B cell (primary cell): ENCODE data around the gene CDC73. TPM values are rescaled to one million over a fixed set of nuclear protein-coding genes. Genes with fewer than 3 reads are reported as not detected.

Experiments
- ATAC-seq: fragments of 200-7000 bp; cut with Tn5 transposase; one replicate; pipeline ENCODE4 v1.10.0; 2021; ENCODE audit warnings: low read depth, mild to moderate bottlenecking, moderate number of reproducible peaks, moderate library complexity
- CTCF ChIA-PET: fragments of 350-600 bp; sonication (Branson Sonifier 250); formaldehyde crosslinking; loops from one replicate; lab custom pipeline; 2021; ENCODE audit warnings: antibody characterized with exemption, inconsistent platforms; lab: Charles Lee
- POLR2A ChIA-PET: fragments of 350-600 bp; sonication (Branson Sonifier 250); formaldehyde crosslinking; loops from one replicate; lab custom pipeline; 2021; ENCODE audit warnings: antibody characterized with exemption; lab: Charles Lee
- DNase-seq: peaks from one replicate; pipeline ENCODE4 v3.0.0; 2013
- H2AFZ ChIP-seq: 2 replicates; pipeline ENCODE4 v1.6.1; 2012; ENCODE audit warnings: mild to moderate bottlenecking, low read depth, low read length; ENCODE audit not compliant: insufficient read depth, poor library complexity, severe bottlenecking
- H3K27ac ChIP-seq, 2 donors: 1 replicate in 1 of 2; 2 replicates in 1 of 2; pipeline ENCODE4 v1.5.1; 2012 to 2013; ENCODE audit warnings: low read length in 2 of 2, mild to moderate bottlenecking in 2 of 2, moderate library complexity in 1 of 2
- H3K27me3 ChIP-seq, 4 experiments: fragments of 200-600 bp in 1 of 4; sonication (generic) in 1 of 4; replicated peaks in 1 of 4; 1 replicate in 2 of 4; 2 replicates in 2 of 4; pipeline versions ENCODE4 v1.6.1 to v1.7.0; 2013 to 2016; ENCODE audit warnings: low read length in 3 of 4, mild to moderate bottlenecking in 2 of 4, mixed read lengths in 1 of 4, moderate library complexity in 1 of 4; ENCODE audit not compliant: insufficient read depth in 4 of 4, control insufficient read depth in 3 of 4; ENCODE audit errors: control extremely low read depth in 1 of 4
- H3K36me3 ChIP-seq, 2 experiments: replicated peaks in 1 of 2; 1 replicate in 1 of 2; 2 replicates in 1 of 2; pipeline versions ENCODE4 v1.6.1 to v1.7.1; 2013; ENCODE audit warnings: low read length in 1 of 2; ENCODE audit not compliant: insufficient read depth in 2 of 2, control insufficient read depth in 1 of 2; ENCODE audit errors: control extremely low read depth in 1 of 2, extremely low read depth in 1 of 2
- H3K4me1 ChIP-seq, 2 donors: fragments of 200-600 bp in 1 of 2; sonication (generic) in 1 of 2; 1 replicate in 1 of 2; 2 replicates in 1 of 2; pipeline versions ENCODE4 v1.5.1 to v1.6.1; 2013 to 2017; ENCODE audit warnings: low read length in 2 of 2; ENCODE audit not compliant: control insufficient read depth in 2 of 2, insufficient read depth in 2 of 2
- H3K4me2 ChIP-seq: replicated peaks from 2 replicates; pipeline ENCODE3; 2012; ENCODE audit warnings: mild to moderate bottlenecking, low read depth, low read length; ENCODE audit not compliant: poor library complexity, severe bottlenecking
- H3K4me3 ChIP-seq, 5 experiments: fragments of 200-600 bp in 1 of 5; sonication (generic) in 1 of 5; 1 replicate in 3 of 5; 2 replicates in 2 of 5; pipeline versions ENCODE4 v1.5.1 to v1.7.0; 2011 to 2016; ENCODE audit warnings: low read length in 4 of 5, mild to moderate bottlenecking in 4 of 5, low read depth in 2 of 5, control low read depth in 1 of 5, moderate library complexity in 1 of 5; ENCODE audit not compliant: insufficient read depth in 1 of 5; ENCODE audit errors: control extremely low read depth in 1 of 5, extremely low read depth in 1 of 5
- H3K79me2 ChIP-seq: fragments of 200-600 bp; sonication (generic); one replicate; pipeline ENCODE4 v1.6.0; 2016; ENCODE audit warnings: low read length; ENCODE audit not compliant: control insufficient read depth, insufficient read depth
- H3K9ac ChIP-seq: fragments of 200-600 bp; sonication (generic); 2 replicates; pipeline ENCODE4 v1.6.1; 2017; ENCODE audit warnings: mild to moderate bottlenecking, low read length, moderate library complexity
- H3K9me3 ChIP-seq, 3 donors: one replicate each; pipeline versions ENCODE4 v1.6.1 to v1.7.1; 2013; ENCODE audit warnings: low read length in 2 of 3; ENCODE audit not compliant: control insufficient read depth in 2 of 3, insufficient read depth in 1 of 3; ENCODE audit errors: control extremely low read depth in 1 of 3
- H4K20me1 ChIP-seq: 2 replicates; pipeline ENCODE4 v1.6.0; 2012; ENCODE audit warnings: mild to moderate bottlenecking, low read length; ENCODE audit not compliant: insufficient read depth, control insufficient read depth, poor library complexity, severe bottlenecking
- H3K27ac Mint-ChIP-seq: one replicate; pipeline ENCODE4 v1.8.0; 2021; ENCODE audit warnings: mixed read lengths
- H3K27me3 Mint-ChIP-seq: one replicate; pipeline ENCODE4 v1.8.0; 2021; ENCODE audit warnings: mixed read lengths
- H3K4me1 Mint-ChIP-seq: one replicate; pipeline ENCODE4 v1.8.0; 2021; ENCODE audit warnings: mixed read lengths
- H3K4me3 Mint-ChIP-seq: one replicate; pipeline ENCODE4 v1.8.0; 2021; ENCODE audit warnings: mixed read lengths
- H3K9me3 Mint-ChIP-seq: one replicate; pipeline ENCODE4 v1.8.0; 2022; ENCODE audit warnings: mixed read lengths; ENCODE audit not compliant: insufficient read depth
- EZH2 ChIP-seq: IDR thresholded peaks from 2 replicates; pipeline ENCODE4 v1.6.1; 2012; ENCODE audit warnings: borderline replicate concordance, low read depth, mild to moderate bottlenecking, moderate library complexity, low read length; ENCODE audit not compliant: insufficient read depth, poor library complexity, severe bottlenecking
- WGBS: methylation state at CpG from one replicate; pipeline ENCODE4 v1.1.5; 2013; ENCODE audit warnings: missing lambda C conversion rate; ENCODE audit not compliant: insufficient coverage; 5-methylcytosine and 5-hydroxymethylcytosine counted together
- intact Hi-C: fragments of 100-400 bp; cut with micrococcal nuclease; formaldehyde crosslinking; loops from one replicate; pipeline ENCODE4 v1.10.0; 2022
- polyA plus RNA-seq: library from polyadenylated mRNA; depleted of rRNA; stranded (reverse); fragments of >200 nt; gene quantifications from 2 replicates; pipeline ENCODE4 v1.2.3, GENCODE V29; 2012
- total RNA-seq, 2 donors: library from RNA; stranded (reverse); fragments of 120-200 nt in 1 of 2; gene quantifications; 1 replicate in 1 of 2; 2 replicates in 1 of 2; pipeline versions ENCODE4 v1.2.3 to v1.2.4, GENCODE V29; 2013 to 2022
- TF ChIP-seq, protein P1 (sequence below): fragments of 200-600 bp; IDR thresholded peaks from one replicate; pipeline ENCODE4 v1.8.0; 2022; ENCODE audit warnings: antibody characterized with exemption, mild to moderate bottlenecking

CDC73 gene
- total and polyA plus RNA-seq, 2 donors (not counting 1 experiment from before 2014, with no cell fraction given), result 6.1 to 71.7 TPM

DNA sequence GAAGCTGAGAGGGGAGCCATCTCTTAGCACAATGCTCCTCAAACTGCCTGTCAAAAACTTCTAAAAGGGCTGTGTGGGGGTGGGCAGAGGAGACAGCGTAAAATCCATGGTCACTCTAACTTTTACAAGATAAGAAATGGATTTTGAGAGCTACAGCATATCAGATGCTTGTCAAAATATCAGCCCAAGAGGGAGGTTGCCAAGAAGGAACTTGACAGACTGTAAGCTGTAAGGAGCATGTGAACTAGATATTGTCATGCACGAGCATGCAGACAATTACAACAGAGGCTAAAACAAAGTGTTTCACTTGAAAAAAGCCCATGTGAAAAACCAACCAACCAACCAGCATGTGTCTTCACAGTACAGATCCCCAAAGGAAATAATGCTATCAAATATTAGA is 171.9 kb downstream of the CDC73 start:
- Mint-ChIP-seq H3K9me3 (peaks cover 6% of the 10 kb centered on the region), H3K27me3 (no peaks in the 10 kb centered on the region), H3K4me3 (no peak overlapping the region), H3K27ac (no peak overlapping the region), H3K4me1 (no peaks in the 10 kb centered on the region)
- Histone ChIP-seq H3K27me3 (no peaks in the 10 kb centered on the region), H3K79me2 (no peaks in the 10 kb centered on the region), H3K9me3 (peaks cover 0 to 2% (median 0%) of the 10 kb centered on the region in 3 donors), H4K20me1 (no peaks in the 10 kb centered on the region), H3K36me3 (no peaks in the 10 kb centered on the region), H3K4me1 (no peaks in the 10 kb centered on the region), H3K9ac (no peak overlapping the region), H2AFZ (no peak overlapping the region), H3K4me3 (no peak overlapping the region), H3K27ac (no peak overlapping the region), H3K4me2 (no peak overlapping the region)
- ATAC-seq (no peak), DNase-seq (no peak)
- ChIA-PET POLR2A (no interaction called here), CTCF (no interaction called here)
- TF ChIP-seq, protein P1, sequence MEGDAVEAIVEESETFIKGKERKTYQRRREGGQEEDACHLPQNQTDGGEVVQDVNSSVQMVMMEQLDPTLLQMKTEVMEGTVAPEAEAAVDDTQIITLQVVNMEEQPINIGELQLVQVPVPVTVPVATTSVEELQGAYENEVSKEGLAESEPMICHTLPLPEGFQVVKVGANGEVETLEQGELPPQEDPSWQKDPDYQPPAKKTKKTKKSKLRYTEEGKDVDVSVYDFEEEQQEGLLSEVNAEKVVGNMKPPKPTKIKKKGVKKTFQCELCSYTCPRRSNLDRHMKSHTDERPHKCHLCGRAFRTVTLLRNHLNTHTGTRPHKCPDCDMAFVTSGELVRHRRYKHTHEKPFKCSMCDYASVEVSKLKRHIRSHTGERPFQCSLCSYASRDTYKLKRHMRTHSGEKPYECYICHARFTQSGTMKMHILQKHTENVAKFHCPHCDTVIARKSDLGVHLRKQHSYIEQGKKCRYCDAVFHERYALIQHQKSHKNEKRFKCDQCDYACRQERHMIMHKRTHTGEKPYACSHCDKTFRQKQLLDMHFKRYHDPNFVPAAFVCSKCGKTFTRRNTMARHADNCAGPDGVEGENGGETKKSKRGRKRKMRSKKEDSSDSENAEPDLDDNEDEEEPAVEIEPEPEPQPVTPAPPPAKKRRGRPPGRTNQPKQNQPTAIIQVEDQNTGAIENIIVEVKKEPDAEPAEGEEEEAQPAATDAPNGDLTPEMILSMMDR, result no peak
- TF ChIP-seq EZH2, result no peak
- intact Hi-C loops, result no loop called here
- 100% methylated on average over 1 of the region's 2 CpGs for WGBS

GRCh38 chr1:193299038-193299437 is 177.2 kb downstream of the CDC73 start:
- Histone ChIP-seq H3K4me1 (no peaks in the 10 kb centered on the region), H3K9ac (no peak overlapping the region), H3K36me3 (no peaks in the 10 kb centered on the region), H3K4me3 (no peak overlapping the region), H3K9me3 (peaks cover 0 to 2% (median 0%) of the 10 kb centered on the region in 3 donors), H3K27ac (no peak overlapping the region), H3K79me2 (no peaks in the 10 kb centered on the region), H3K4me2 (no peak overlapping the region), H3K27me3 (peaks cover 0 to 4% (median 0%) of the 10 kb centered on the region in 4 experiments), H4K20me1 (no peaks in the 10 kb centered on the region), H2AFZ (no peak overlapping the region)
- ChIA-PET POLR2A (no interaction called here), CTCF (no interaction called here)
- Mint-ChIP-seq H3K27me3 (peaks cover 5% of the 10 kb centered on the region), H3K9me3 (peaks cover 6% of the 10 kb centered on the region), H3K27ac (no peak overlapping the region), H3K4me3 (no peak overlapping the region), H3K4me1 (peaks cover 2% of the 10 kb centered on the region)
- no peak for TF ChIP-seq EZH2
- TF ChIP-seq, protein P1, result no peak
- DNase-seq, result no peak
- intact Hi-C loops, result no loop called here
- no CpG with 5 or more reads among the region's 1 CpG for WGBS
- ATAC-seq, result no peak
